ENCODE measurements around the gene SF3B4. TPM values are rescaled to one million over a fixed set of nuclear protein-coding genes. Genes with fewer than 3 reads are reported as not detected.

SF3B4 gene
- total and polyA plus RNA-seq, 2 of the 8 experiments (the other 6 are each of a cell fraction or from before 2014, with no cell fraction given), result 81.1 to 122 TPM

- TF ChIP-seq MAFK (IDR thresholded peaks at IDR 0.05; ENCODE audit: low read depth, low read length), result no peak
- no peak for TF ChIP-seq NANOG (IDR thresholded peaks at IDR 0.05; ENCODE audit: insufficient read depth, low read depth, low read length, poor library complexity, severe bottlenecking)
- TF ChIP-seq CBX8 (IDR thresholded peaks at IDR 0.05; ENCODE audit: borderline replicate concordance, low read depth, low read length), result no peak
- no peak for TF ChIP-seq EP300 (IDR thresholded peaks at IDR 0.05; ENCODE audit: borderline replicate concordance in 1 of 2, low read depth in 2 of 2, low read length in 2 of 2)
- peak; percentile 39 for TF ChIP-seq KDM4A (IDR thresholded peaks at IDR 0.05; ENCODE audit: low read depth, low read length, severe bottlenecking)
- no peak for TF ChIP-seq SAP30 (IDR thresholded peaks at IDR 0.05; ENCODE audit: insufficient read depth, insufficient replicate concordance, low read length)
- TF ChIP-seq POLR2A (IDR thresholded peaks at IDR 0.05; ENCODE audit: control extremely low read depth in 1 of 2, low read depth in 2 of 2, low read length in 2 of 2), result peak; percentile 92 to 93
- TF ChIP-seq POLR2AphosphoS5 (IDR thresholded peaks at IDR 0.05; ENCODE audit: low read depth, low read length), result peak; percentile 85
- no peak for TF ChIP-seq SUZ12 (IDR thresholded peaks at IDR 0.05; ENCODE audit: low read length)
- TF ChIP-seq CTBP2 (IDR thresholded peaks at IDR 0.05; ENCODE audit: borderline replicate concordance, insufficient read depth, insufficient read length, low read length), result no peak
- no peak for TF ChIP-seq E2F6 (IDR thresholded peaks at IDR 0.05)
- no peak for TF ChIP-seq KDM1A (IDR thresholded peaks at IDR 0.05; ENCODE audit: borderline replicate concordance, low read length)
- TF ChIP-seq SIN3A (conservative IDR thresholded peaks at IDR 0.05 in 1 of 2, IDR thresholded peaks at IDR 0.05 in 1 of 2; ENCODE audit: low read depth in 1 of 2, low read length in 2 of 2), result no peak; a peak in 2 of 4 replicates
- TF ChIP-seq GABPA (IDR thresholded peaks at IDR 0.05; ENCODE audit: borderline replicate concordance, insufficient read depth, low read length), result peak; percentile 90
- TF ChIP-seq HDAC6 (IDR thresholded peaks at IDR 0.05; ENCODE audit: low read depth, low read length), result no peak
- TF ChIP-seq SP1 (IDR thresholded peaks at IDR 0.05; ENCODE audit: low read depth, low read length), result peak; percentile 48; the same call in 1 of the 2 replicates
- no peak for TF ChIP-seq USF2 (IDR thresholded peaks at IDR 0.05; ENCODE audit: low read length)
- TF ChIP-seq CHD1 (IDR thresholded peaks at IDR 0.05; ENCODE audit: low read depth, low read length), result peak; percentile 74; the same call in 1 of the 2 replicates
- 0 out of 2 replicates have a peak, but pooled peaks have one; percentile 3 for TF ChIP-seq JUND (IDR thresholded peaks at IDR 0.05; ENCODE audit: low read length)
- TF ChIP-seq CEBPB (IDR thresholded peaks at IDR 0.05; ENCODE audit: low read depth, low read length), result no peak
Observed at GRCh38 chr1:149927563-149928400, at the start of gene SF3B4 (continued).

Measured in H1 (cell line).